Calu3 (cell line): Measurements from ENCODE around the gene TPT1. TPM values are rescaled to one million over a fixed set of nuclear protein-coding genes. Genes with fewer than 3 reads are reported as not detected.

Source experiments
- BruUV-seq: library from RNA; stranded (reverse); fragments of 400-500 nt; replicated peaks from 2 replicates; lab custom pipeline; 2021; lab: Mats Ljungman, UMichigan
- CTCF ChIA-PET: fragments of 300-600 bp; sonication (Branson Sonifier 250); formaldehyde crosslinking; loops from one replicate; lab custom pipeline; 2022; ENCODE audit warnings: antibody characterized with exemption; lab: Charles Lee
- DNase-seq: peaks from one replicate; pipeline ENCODE4 v3.0.0; 2022
- H3K27ac Mint-ChIP-seq: one replicate; pipeline ENCODE4 v1.8.0; 2022; ENCODE audit warnings: mixed read lengths; ENCODE audit not compliant: unreplicated experiment
- H3K27me3 Mint-ChIP-seq: one replicate; pipeline ENCODE4 v1.8.0; 2022; ENCODE audit warnings: mixed read lengths; ENCODE audit not compliant: unreplicated experiment
- H3K36me3 Mint-ChIP-seq: one replicate; pipeline ENCODE4 v1.8.0; 2022; ENCODE audit warnings: mild to moderate bottlenecking, moderate library complexity, mixed read lengths; ENCODE audit not compliant: insufficient read depth, unreplicated experiment
- H3K4me1 Mint-ChIP-seq: one replicate; pipeline ENCODE4 v1.8.0; 2022; ENCODE audit warnings: mild to moderate bottlenecking, low read depth, mixed read lengths; ENCODE audit not compliant: unreplicated experiment
- H3K4me3 Mint-ChIP-seq: one replicate; pipeline ENCODE4 v1.8.0; 2022; ENCODE audit warnings: mild to moderate bottlenecking, low read depth, moderate library complexity, mixed read lengths; ENCODE audit not compliant: unreplicated experiment
- H3K9me3 Mint-ChIP-seq: one replicate; pipeline ENCODE4 v1.8.0; 2022; ENCODE audit warnings: low read depth, mixed read lengths; ENCODE audit not compliant: unreplicated experiment
- intact Hi-C: fragments of 100-400 bp; cut with micrococcal nuclease; formaldehyde crosslinking; loops from one replicate; pipeline ENCODE4 v1.10.0; 2022; ENCODE audit not compliant: unreplicated experiment
- total RNA-seq: library from RNA; stranded (reverse); gene quantifications from 2 replicates; pipeline ENCODE4 v1.2.3, GENCODE V29; 2022
- TF ChIP-seq, protein P1 (sequence below): fragments of 200-600 bp; IDR thresholded peaks from one replicate; pipeline ENCODE4 v1.8.0; 2022; ENCODE audit warnings: antibody characterized with exemption; ENCODE audit not compliant: unreplicated experiment

TPT1 gene
- total RNA-seq, 1 experiment from 2014 or later: 1,652 TPM

DNA sequence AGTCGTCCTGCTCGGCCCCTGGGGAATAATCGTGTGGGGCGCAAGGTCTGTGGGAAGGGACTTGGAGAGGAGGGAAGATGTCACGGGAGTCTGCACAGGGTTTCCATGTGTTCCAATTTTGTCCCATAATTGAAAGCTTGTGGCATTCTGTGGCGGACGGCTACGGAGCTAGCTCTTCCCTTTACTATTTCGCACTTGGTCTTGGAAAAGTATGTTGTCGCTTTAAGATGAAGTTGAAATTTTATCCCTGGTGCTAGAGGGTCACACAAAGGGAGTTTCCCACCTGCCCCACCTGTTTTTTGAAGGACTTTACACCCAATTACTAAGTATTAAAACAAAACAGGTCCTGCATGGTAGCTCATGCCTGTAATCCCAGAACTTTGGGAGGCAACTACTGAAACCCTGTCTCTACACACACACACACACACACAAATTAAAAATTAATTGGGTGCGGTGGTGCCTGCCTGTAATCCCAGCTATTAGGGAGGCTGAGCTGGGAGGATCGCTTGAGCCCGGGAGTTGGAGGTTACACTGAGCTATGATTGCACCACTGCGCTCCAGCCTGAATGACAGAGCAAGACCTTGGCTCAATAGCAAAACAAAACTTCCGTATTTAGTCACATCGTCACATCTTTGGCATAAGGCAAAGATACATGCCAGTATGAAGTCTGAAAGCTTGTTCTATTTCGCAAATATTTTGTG is 967 bp upstream of the TPT1 start:
- peaks cover 14% of the 10 kb centered on the region for H3K4me1 Mint-ChIP-seq
- intact Hi-C loops: no loop called here
- peaks cover 81% of the 10 kb centered on the region for H3K36me3 Mint-ChIP-seq
- peak; percentile 26 for DNase-seq
- CTCF ChIA-PET: interaction anchor here (0.6 to 2.9 kb wide), 6 partner anchors 10 to 52 kb away, joined by 3 to 13 read pairs (median 6); no protein-coding TSS in a partner anchor
- H3K4me3 Mint-ChIP-seq: peak overlapping the region; percentile 95
- no peaks in the 10 kb centered on the region for H3K9me3 Mint-ChIP-seq
- H3K27ac Mint-ChIP-seq: peak overlapping the region; percentile 87
- H3K27me3 Mint-ChIP-seq: no peaks in the 10 kb centered on the region
- TF ChIP-seq, protein P1, sequence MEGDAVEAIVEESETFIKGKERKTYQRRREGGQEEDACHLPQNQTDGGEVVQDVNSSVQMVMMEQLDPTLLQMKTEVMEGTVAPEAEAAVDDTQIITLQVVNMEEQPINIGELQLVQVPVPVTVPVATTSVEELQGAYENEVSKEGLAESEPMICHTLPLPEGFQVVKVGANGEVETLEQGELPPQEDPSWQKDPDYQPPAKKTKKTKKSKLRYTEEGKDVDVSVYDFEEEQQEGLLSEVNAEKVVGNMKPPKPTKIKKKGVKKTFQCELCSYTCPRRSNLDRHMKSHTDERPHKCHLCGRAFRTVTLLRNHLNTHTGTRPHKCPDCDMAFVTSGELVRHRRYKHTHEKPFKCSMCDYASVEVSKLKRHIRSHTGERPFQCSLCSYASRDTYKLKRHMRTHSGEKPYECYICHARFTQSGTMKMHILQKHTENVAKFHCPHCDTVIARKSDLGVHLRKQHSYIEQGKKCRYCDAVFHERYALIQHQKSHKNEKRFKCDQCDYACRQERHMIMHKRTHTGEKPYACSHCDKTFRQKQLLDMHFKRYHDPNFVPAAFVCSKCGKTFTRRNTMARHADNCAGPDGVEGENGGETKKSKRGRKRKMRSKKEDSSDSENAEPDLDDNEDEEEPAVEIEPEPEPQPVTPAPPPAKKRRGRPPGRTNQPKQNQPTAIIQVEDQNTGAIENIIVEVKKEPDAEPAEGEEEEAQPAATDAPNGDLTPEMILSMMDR: no peak
- TSS peak; percentile 79 for BruUV-seq

DNA sequence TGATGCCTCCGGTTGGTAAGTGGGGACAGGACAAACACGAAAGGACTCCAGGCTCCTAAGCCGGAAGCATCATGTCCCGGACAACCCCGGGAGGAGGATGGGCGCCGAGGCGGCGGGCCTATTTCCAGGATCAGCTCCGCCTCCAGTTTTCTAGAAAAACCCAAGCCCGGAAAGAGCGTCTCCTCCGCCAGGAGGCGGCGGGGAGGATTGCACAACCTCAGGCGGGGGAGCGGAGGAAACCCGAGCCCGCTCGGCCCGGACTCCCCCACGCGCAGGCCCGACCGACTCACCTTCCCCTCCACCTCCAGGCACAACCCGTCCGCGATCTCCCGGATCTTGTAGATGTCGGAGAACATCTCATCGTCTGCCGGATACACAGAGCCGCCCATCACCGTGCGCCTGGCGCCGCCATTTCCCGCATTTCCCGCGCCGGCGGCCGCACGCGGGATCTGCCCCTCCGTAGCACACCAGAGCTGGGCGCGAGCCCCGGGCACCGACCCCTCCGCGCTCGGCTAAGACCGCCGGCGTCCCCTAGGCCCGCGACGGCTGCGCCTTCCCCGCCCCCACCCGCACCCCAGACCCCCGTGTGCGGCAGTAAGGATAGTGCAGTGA is 455 bp downstream of the TPT1 start:
- CTCF ChIA-PET: interaction anchor here (0.6 to 2.9 kb wide), 4 partner anchors 9 to 88 kb away, joined by 3 to 13 read pairs (median 8); no protein-coding TSS in a partner anchor
- H3K27ac Mint-ChIP-seq: peak overlapping the region; percentile 87
- peak; percentile 91 for DNase-seq
- no peaks in the 10 kb centered on the region for H3K27me3 Mint-ChIP-seq
- H3K36me3 Mint-ChIP-seq: peaks cover 84% of the 10 kb centered on the region
- H3K4me1 Mint-ChIP-seq: peaks cover 28% of the 10 kb centered on the region
- BruUV-seq: no TSS peak
- H3K4me3 Mint-ChIP-seq: peak overlapping the region; percentile 95
- intact Hi-C loops: no loop called here
- H3K9me3 Mint-ChIP-seq: no peaks in the 10 kb centered on the region
- TF ChIP-seq, protein P1: no peak

DNA sequence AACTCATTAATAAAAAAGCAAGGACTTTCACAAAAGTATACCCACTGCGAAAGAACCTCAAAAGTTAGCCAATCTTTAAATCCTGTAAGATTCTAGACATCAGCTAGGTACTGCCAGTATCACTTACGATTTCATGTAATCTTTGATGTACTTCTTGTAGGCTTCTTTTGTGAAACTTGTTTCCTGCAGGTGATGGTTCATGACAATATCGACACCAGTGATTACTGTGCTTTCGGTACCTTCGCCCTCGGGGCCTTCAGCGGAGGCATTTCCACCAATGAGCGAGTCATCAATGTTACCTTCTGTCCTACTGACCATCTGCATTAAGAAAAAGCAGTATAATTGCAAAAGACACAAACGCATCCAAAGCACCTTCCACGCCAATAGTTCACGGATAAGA is 1.1 kb downstream of the TPT1 start:
- Mint-ChIP-seq H3K36me3 (peaks cover 87% of the 10 kb centered on the region), H3K27ac (peak overlapping the region; percentile 87), H3K9me3 (no peaks in the 10 kb centered on the region), H3K27me3 (no peaks in the 10 kb centered on the region), H3K4me3 (peak overlapping the region; percentile 95), H3K4me1 (peaks cover 35% of the 10 kb centered on the region)
- TF ChIP-seq, protein P1: no peak
- CTCF ChIA-PET: interaction anchor here (0.6 to 2.9 kb wide), 3 partner anchors 8 to 89 kb away, joined by 3 to 13 read pairs (median 12); no protein-coding TSS in a partner anchor
- intact Hi-C loops: no loop called here
- DNase-seq: no peak
- no TSS peak for BruUV-seq

DNA sequence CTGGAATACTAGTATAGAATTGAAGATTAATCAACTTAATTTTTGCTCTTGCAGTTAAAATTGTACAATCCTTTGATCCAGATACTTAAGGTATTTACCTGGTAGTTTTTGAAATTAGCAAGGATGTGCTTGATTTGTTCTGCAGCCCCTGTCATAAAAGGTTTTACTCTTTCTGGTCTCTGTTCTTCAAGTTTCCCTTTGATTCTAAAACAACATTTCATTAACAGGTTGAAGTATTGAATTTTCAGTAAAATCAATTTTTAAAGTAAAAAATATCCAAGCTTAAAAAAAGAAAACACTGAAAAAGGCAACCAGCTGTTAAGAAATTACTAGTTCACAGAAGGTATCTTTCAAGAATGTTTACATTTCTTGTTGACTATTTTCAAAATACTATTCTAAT is 1.6 kb downstream of the TPT1 start:
- no peak for DNase-seq
- intact Hi-C loops: no loop called here
- H3K36me3 Mint-ChIP-seq: peaks cover 87% of the 10 kb centered on the region
- TF ChIP-seq, protein P1: no peak
- H3K4me1 Mint-ChIP-seq: peaks cover 39% of the 10 kb centered on the region
- TSS peak; percentile 27 for BruUV-seq
- CTCF ChIA-PET: no interaction called here
- H3K27ac Mint-ChIP-seq: peak overlapping the region; percentile 87
- peak overlapping the region; percentile 95 for H3K4me3 Mint-ChIP-seq
- no peaks in the 10 kb centered on the region for H3K27me3 Mint-ChIP-seq
- H3K9me3 Mint-ChIP-seq: no peaks in the 10 kb centered on the region
